GM18508 (cell line): ENCODE data around the gene EPG5.
"Not testable (repeated sequence)": the region's sequence is repeated elsewhere in the genome, so short reads cannot be mapped to it uniquely, and the experiment has no call there.

Experiments
- ATAC-seq: cut with Tn5 transposase; IDR thresholded peaks from one replicate; pipeline ENCODE4 v1.9.1; 2021; ENCODE audit warnings: moderate number of reproducible peaks; ENCODE audit not compliant: insufficient read depth, unreplicated experiment

The EPG5 gene

GRCh38 chr18:45871431-45872084 is 95.6 kb downstream of the EPG5 start:
- ATAC-seq, result no peak

- ATAC-seq, result no peak
Observed at GRCh38 chr18:45870419-45870818, 96.7 kb downstream of the EPG5 start.

GRCh38 chr18:45865466-45865865 is 101.7 kb downstream of the EPG5 start:
- ATAC-seq, result no peak

- no peak for ATAC-seq
Observed at GRCh38 chr18:45864081-45864480, 103.0 kb downstream of the EPG5 start.

- no peak for ATAC-seq
Observed at GRCh38 chr18:45863469-45863868, 103.7 kb downstream of the EPG5 start.

GRCh38 chr18:45861926-45862325 is 105.2 kb downstream of the EPG5 start:
- ATAC-seq, result no peak

- ATAC-seq, result no peak
Observed at GRCh38 chr18:45860971-45861370, 106.2 kb downstream of the EPG5 start.

GRCh38 chr18:45860492-45860891 is 106.6 kb downstream of the EPG5 start:
- ATAC-seq, result no peak

GRCh38 chr18:45859334-45859733 is 107.8 kb downstream of the EPG5 start:
- no peak for ATAC-seq

GRCh38 chr18:45856531-45856930 is 110.6 kb downstream of the EPG5 start:
- ATAC-seq, result no peak

GRCh38 chr18:45854036-45854586 is 113.0 kb downstream of the EPG5 start:
- ATAC-seq, result no peak

GRCh38 chr18:45852631-45853030 is 114.5 kb downstream of the EPG5 start:
- no peak for ATAC-seq

- ATAC-seq, result no peak
Observed at GRCh38 chr18:45851161-45851925, 115.8 kb downstream of the EPG5 start.

GRCh38 chr18:45850021-45850420 is 117.1 kb downstream of the EPG5 start:
- ATAC-seq, result no peak

GRCh38 chr18:45849529-45849928 is 117.6 kb downstream of the EPG5 start:
- ATAC-seq, result no peak

GRCh38 chr18:45848643-45849042 is 118.5 kb downstream of the EPG5 start:
- ATAC-seq, result not testable (repeated sequence)

GRCh38 chr18:45847119-45847518 is 120.0 kb downstream of the EPG5 start:
- no peak for ATAC-seq

- no peak for ATAC-seq
Observed at GRCh38 chr18:45845410-45845809, 121.7 kb downstream of the EPG5 start.

GRCh38 chr18:45844938-45845337 is 122.2 kb downstream of the EPG5 start:
- no peak for ATAC-seq

GRCh38 chr18:45843019-45843418 is 124.1 kb downstream of the EPG5 start:
- ATAC-seq, result no peak

GRCh38 chr18:45841765-45842442 is 125.2 kb downstream of the EPG5 start:
- ATAC-seq, result no peak
